OCI-LY1 (cell line): ENCODE measurements around the gene PACRG.

Experiments
- H2AFZ ChIP-seq: fragments of 200-600 bp; sonication (generic), shearing (Covaris generic); 2 replicates; pipeline ENCODE4 v1.6.0; 2014; ENCODE audit warnings: antibody characterized with exemption, mild to moderate bottlenecking, low read length
- H3F3A ChIP-seq: fragments of 200-600 bp; sonication (generic), shearing (Covaris generic); 2 replicates; pipeline ENCODE4 v1.6.0; 2014; ENCODE audit warnings: mild to moderate bottlenecking, antibody characterized with exemption, low read length, moderate library complexity; ENCODE audit not compliant: insufficient read depth
- H3K27ac ChIP-seq: fragments of 200-600 bp; sonication (generic); 2 replicates; pipeline ENCODE4 v1.5.1; 2014; ENCODE audit warnings: low read length, mixed run types, mild to moderate bottlenecking, low read depth; ENCODE audit not compliant: poor library complexity, severe bottlenecking
- H3K27me3 ChIP-seq: fragments of 200-600 bp; sonication (generic); 2 replicates; pipeline ENCODE4 v1.6.0; 2014; ENCODE audit warnings: antibody characterized with exemption, mild to moderate bottlenecking, low read length, moderate library complexity; ENCODE audit not compliant: insufficient read depth
- H3K36me3 ChIP-seq: fragments of 200-600 bp; sonication (generic); 2 replicates; pipeline ENCODE4 v1.6.1; 2014; ENCODE audit warnings: mild to moderate bottlenecking, antibody characterized with exemption, low read length, moderate library complexity, mixed read lengths; ENCODE audit not compliant: insufficient read depth
- H3K4me1 ChIP-seq: fragments of 200-600 bp; sonication (generic); 2 replicates; pipeline ENCODE4 v1.5.1; 2014; ENCODE audit warnings: mild to moderate bottlenecking, low read length, moderate library complexity; ENCODE audit not compliant: insufficient read depth, severe bottlenecking
- H3K4me2 ChIP-seq: fragments of 200-600 bp; sonication (generic), shearing (Covaris generic); 2 replicates; pipeline ENCODE4 v1.6.1; 2014; ENCODE audit warnings: low read length
- H3K4me3 ChIP-seq: fragments of 200-600 bp; sonication (generic); 2 replicates; pipeline ENCODE4 v1.5.1; 2014; ENCODE audit warnings: low read length, low read depth, mild to moderate bottlenecking, mixed read lengths; ENCODE audit not compliant: poor library complexity, severe bottlenecking
- H3K79me2 ChIP-seq: fragments of 200-600 bp; shearing (Covaris generic); 2 replicates; pipeline ENCODE4 v1.6.1; 2016; ENCODE audit warnings: mixed run types, low read length, mixed read lengths; ENCODE audit not compliant: insufficient read depth
- H3K9ac ChIP-seq: fragments of 200-600 bp; sonication (generic), shearing (Covaris generic); 2 replicates; pipeline ENCODE4 v1.6.1; 2014; ENCODE audit warnings: mild to moderate bottlenecking, low read length, mixed read lengths
- H3K9me2 ChIP-seq: fragments of 200-600 bp; sonication (generic), shearing (Covaris generic); 2 replicates; pipeline ENCODE4 v1.6.1; 2014; ENCODE audit warnings: low read depth, mild to moderate bottlenecking, low read length, mixed read lengths
- H3K9me3 ChIP-seq: fragments of 200-600 bp; shearing (Covaris generic); 2 replicates; pipeline ENCODE4 v1.6.1; 2014; ENCODE audit warnings: low read length, mixed read lengths
- H4K20me1 ChIP-seq: fragments of 200-600 bp; sonication (generic), shearing (Covaris generic); 2 replicates; pipeline ENCODE4 v1.6.0; 2016; ENCODE audit warnings: mild to moderate bottlenecking, low read length; ENCODE audit not compliant: insufficient read depth
- EZH2 ChIP-seq: fragments of 200-600 bp; sonication (generic), shearing (Covaris generic); IDR thresholded peaks from 2 replicates; pipeline ENCODE4 v1.8.0; 2017; ENCODE audit warnings: borderline replicate concordance, mixed run types, mild to moderate bottlenecking, antibody characterized with exemption, low read length, moderate library complexity, mixed read lengths
- TF ChIP-seq, protein P1 (sequence below): fragments of 200-600 bp; sonication (generic), shearing (Covaris generic); IDR thresholded peaks from 2 replicates; pipeline ENCODE4 v1.5.1; 2017; ENCODE audit warnings: mild to moderate bottlenecking, antibody characterized with exemption, low read length, moderate library complexity, mixed read lengths

The PACRG gene

DNA sequence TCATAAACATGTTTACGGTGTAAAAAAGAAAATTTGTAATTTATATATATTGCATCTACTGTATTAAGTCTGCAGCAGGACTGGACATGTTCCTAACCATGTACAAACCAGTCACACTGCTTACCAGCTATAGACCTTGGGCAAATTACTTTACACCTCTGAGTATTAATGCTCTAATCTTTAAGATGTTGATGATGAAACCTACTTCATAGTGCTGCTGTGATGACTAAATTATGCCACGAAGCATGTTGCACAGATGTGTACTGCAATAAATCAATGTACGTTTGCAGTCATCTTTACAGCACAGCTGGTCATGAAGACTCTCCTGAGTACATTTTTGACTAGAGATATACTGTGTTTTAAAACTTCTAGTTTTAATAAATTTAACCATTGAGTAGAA, 42.8 kb upstream of the PACRG start:
- Histone ChIP-seq H3K4me1 (no peaks in the 10 kb centered on the region), H2AFZ (no peak overlapping the region), H3K36me3 (no peaks in the 10 kb centered on the region), H3K27me3 (no peaks in the 10 kb centered on the region), H4K20me1 (no peaks in the 10 kb centered on the region), H3K9me2 (no peaks in the 10 kb centered on the region), H3K27ac (no peak overlapping the region), H3K9me3 (no peaks in the 10 kb centered on the region), H3F3A (no peaks in the 10 kb centered on the region), H3K79me2 (no peaks in the 10 kb centered on the region), H3K9ac (no peak overlapping the region), H3K4me2 (no peak overlapping the region), H3K4me3 (no peak overlapping the region)
- TF ChIP-seq EZH2, result no peak
- TF ChIP-seq, protein P1, sequence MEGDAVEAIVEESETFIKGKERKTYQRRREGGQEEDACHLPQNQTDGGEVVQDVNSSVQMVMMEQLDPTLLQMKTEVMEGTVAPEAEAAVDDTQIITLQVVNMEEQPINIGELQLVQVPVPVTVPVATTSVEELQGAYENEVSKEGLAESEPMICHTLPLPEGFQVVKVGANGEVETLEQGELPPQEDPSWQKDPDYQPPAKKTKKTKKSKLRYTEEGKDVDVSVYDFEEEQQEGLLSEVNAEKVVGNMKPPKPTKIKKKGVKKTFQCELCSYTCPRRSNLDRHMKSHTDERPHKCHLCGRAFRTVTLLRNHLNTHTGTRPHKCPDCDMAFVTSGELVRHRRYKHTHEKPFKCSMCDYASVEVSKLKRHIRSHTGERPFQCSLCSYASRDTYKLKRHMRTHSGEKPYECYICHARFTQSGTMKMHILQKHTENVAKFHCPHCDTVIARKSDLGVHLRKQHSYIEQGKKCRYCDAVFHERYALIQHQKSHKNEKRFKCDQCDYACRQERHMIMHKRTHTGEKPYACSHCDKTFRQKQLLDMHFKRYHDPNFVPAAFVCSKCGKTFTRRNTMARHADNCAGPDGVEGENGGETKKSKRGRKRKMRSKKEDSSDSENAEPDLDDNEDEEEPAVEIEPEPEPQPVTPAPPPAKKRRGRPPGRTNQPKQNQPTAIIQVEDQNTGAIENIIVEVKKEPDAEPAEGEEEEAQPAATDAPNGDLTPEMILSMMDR, result no peak

DNA sequence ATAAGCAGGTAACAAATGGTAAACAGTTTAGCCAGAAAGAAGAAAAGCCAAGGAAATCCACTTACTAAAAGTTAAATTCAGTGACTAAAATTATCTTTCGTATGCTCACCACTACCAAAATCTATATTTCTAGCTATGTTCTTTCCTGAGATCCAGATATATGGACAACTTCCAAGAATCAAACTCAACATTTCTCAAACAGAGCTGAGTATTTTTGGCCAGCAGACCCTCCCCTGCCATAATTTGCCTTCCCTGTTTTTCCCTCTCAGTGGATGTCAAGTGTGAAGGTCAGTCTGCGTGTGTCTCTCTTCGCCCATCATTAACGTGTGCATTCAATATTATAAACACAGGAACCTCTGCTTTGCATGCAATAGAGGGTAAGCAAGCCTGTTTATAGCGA, 42.2 kb upstream of the PACRG start:
- Histone ChIP-seq H3K27ac (no peak overlapping the region), H3K9me3 (no peaks in the 10 kb centered on the region), H3F3A (no peaks in the 10 kb centered on the region), H4K20me1 (no peaks in the 10 kb centered on the region), H3K4me1 (no peaks in the 10 kb centered on the region), H3K4me2 (no peak overlapping the region), H3K9me2 (no peaks in the 10 kb centered on the region), H3K9ac (no peak overlapping the region), H3K27me3 (no peaks in the 10 kb centered on the region), H3K36me3 (no peaks in the 10 kb centered on the region), H3K4me3 (no peak overlapping the region), H2AFZ (no peak overlapping the region), H3K79me2 (no peaks in the 10 kb centered on the region)
- no peak for TF ChIP-seq EZH2

DNA sequence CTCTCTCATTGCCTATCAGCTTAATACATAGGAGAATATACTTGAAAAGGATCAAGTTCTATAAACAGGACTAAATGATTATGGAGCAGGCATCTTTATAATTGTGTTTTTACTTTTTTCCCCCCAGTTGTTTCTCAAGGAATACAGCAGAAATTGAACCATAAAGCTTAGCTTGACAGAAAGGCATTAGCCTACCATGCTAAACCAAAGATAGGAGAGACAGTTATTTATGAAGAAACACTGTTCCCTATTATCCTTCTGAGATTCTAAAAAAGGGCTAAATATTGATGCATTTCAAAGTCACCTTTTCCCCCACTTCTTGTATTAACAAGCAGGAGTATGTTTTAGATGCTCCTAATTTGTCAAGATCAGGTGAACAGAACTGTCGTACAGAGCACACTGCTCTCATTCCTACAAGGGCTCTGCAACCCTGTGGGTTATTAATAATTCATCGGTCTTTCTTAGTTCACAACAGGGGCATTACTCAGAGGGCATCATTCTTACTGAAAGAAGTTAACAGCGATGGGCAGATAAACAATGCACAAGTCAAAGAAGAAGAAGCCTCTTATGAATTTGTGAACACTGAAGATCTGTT, 38.9 kb upstream of the PACRG start:
- TF ChIP-seq EZH2, result no peak
- TF ChIP-seq, protein P1, result no peak
- Histone ChIP-seq H3K4me3 (no peak overlapping the region), H3K27me3 (no peaks in the 10 kb centered on the region), H3K4me1 (no peaks in the 10 kb centered on the region), H3K36me3 (no peaks in the 10 kb centered on the region), H3K79me2 (no peaks in the 10 kb centered on the region), H3K9ac (no peak overlapping the region), H3F3A (no peaks in the 10 kb centered on the region), H3K9me3 (no peaks in the 10 kb centered on the region), H2AFZ (no peak overlapping the region), H3K9me2 (no peaks in the 10 kb centered on the region), H3K4me2 (no peak overlapping the region), H3K27ac (no peak overlapping the region), H4K20me1 (no peaks in the 10 kb centered on the region)

DNA sequence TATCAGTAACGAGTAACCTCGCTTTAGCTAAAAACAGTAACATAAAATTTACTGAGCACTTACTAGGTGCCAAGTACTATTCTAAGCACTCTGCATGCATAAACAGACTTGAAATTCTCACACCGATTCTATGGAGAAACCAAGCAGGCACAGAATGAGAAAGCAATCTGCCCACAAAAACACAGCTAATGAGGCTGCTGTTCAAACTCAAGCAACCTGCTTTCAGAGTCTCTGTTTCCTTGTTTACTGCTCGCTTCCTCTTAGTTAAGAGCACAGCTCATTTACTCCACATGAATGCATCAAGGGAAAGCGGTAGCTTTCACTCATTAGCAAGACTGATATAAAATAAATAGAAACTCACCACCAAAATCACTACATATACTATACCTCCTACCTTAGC, 37.6 kb upstream of the PACRG start:
- no peak overlapping the region for H2AFZ ChIP-seq

More for the DNA sequence above, 37.6 kb upstream of the PACRG start:
- H3K9me3 ChIP-seq, result no peaks in the 10 kb centered on the region
- H4K20me1 ChIP-seq, result no peaks in the 10 kb centered on the region
- TF ChIP-seq, protein P1, result no peak
- H3K4me3 ChIP-seq, result no peak overlapping the region
- H3K9me2 ChIP-seq, result no peaks in the 10 kb centered on the region
- no peaks in the 10 kb centered on the region for H3K27me3 ChIP-seq
- H3K4me1 ChIP-seq, result no peaks in the 10 kb centered on the region
- H3F3A ChIP-seq, result no peaks in the 10 kb centered on the region
- no peak overlapping the region for H3K4me2 ChIP-seq
- no peaks in the 10 kb centered on the region for H3K36me3 ChIP-seq
- no peak overlapping the region for H3K27ac ChIP-seq
- no peak overlapping the region for H3K9ac ChIP-seq
- H3K79me2 ChIP-seq, result no peaks in the 10 kb centered on the region
